SK-N-SH (cell line): ENCODE data around the gene BABAM2. TPM values are rescaled to one million over a fixed set of nuclear protein-coding genes. Genes with fewer than 3 reads are reported as not detected.

Experiments
- CTCF ChIA-PET: fragments of 300-600, 350-600 bp; formaldehyde crosslinking; extraction: SDS; loops from one replicate; lab custom pipeline; 2021; lab: Yijun Ruan, JAX
- POLR2A ChIA-PET: fragments of 350-600 bp; sonication (Branson Sonifier 250); formaldehyde crosslinking; extraction: SDS; loops from one replicate; lab custom pipeline; 2020; ENCODE audit warnings: antibody characterized with exemption, inconsistent platforms; lab: Yijun Ruan, JAX
- DNase-seq: peaks from one replicate; pipeline ENCODE4 v3.0.0; 2012
- H2AFZ ChIP-seq: fragments of 200-600 bp; sonication (generic); 2 replicates; pipeline ENCODE4 v1.8.1; 2016; ENCODE audit warnings: antibody characterized with exemption, mild to moderate bottlenecking, low read depth
- H3F3A ChIP-seq: fragments of 200-600 bp; sonication (generic); replicated peaks from 2 replicates; pipeline ENCODE3; 2016; ENCODE audit warnings: antibody characterized with exemption, mild to moderate bottlenecking; ENCODE audit not compliant: insufficient read depth
- H3K27ac ChIP-seq, 2 experiments: fragments of 200-500 bp in 1 of 2; fragments of 200-600 bp in 1 of 2; sonication (Bioruptor generic) in 1 of 2; sonication (generic), shearing (Covaris generic) in 1 of 2; 2 replicates each; pipeline versions ENCODE4 v1.5.1 to v1.6.1; 2014 to 2016; ENCODE audit warnings: low read depth in 2 of 2, inconsistent platforms in 1 of 2, low read length in 1 of 2, mild to moderate bottlenecking in 1 of 2, mixed read lengths in 1 of 2
- H3K27me3 ChIP-seq: fragments of 200-600 bp; sonication (generic), shearing (Covaris generic); 2 replicates; pipeline ENCODE4 v1.6.1; 2016; ENCODE audit warnings: mixed run types; ENCODE audit not compliant: insufficient read depth
- H3K36me3 ChIP-seq, 2 experiments: fragments of 200-500 bp in 1 of 2; fragments of 200-600 bp in 1 of 2; sonication (Bioruptor generic) in 1 of 2; sonication (generic) in 1 of 2; replicated peaks in 1 of 2; 2 replicates each; pipeline versions ENCODE3 to v1.5.1; 2014 to 2016; ENCODE audit warnings: low read length in 1 of 2, mild to moderate bottlenecking in 1 of 2; ENCODE audit not compliant: insufficient read depth in 2 of 2, control insufficient read depth in 1 of 2
- H3K4me1 ChIP-seq, 2 experiments: fragments of 200-500 bp in 1 of 2; fragments of 200-600 bp in 1 of 2; sonication (Bioruptor generic) in 1 of 2; sonication (generic), shearing (Covaris generic) in 1 of 2; 2 replicates each; pipeline versions ENCODE4 v1.5.1 to v1.6.1; 2014 to 2016; ENCODE audit warnings: low read depth in 1 of 2, low read length in 1 of 2, mixed run types in 1 of 2; ENCODE audit not compliant: insufficient read depth in 2 of 2, control insufficient read depth in 1 of 2
- H3K4me2 ChIP-seq: fragments of 200-600 bp; sonication (generic), shearing (Covaris generic); 2 replicates; pipeline ENCODE4 v1.6.1; 2017; ENCODE audit warnings: mixed run types
- H3K4me3 ChIP-seq, 2 experiments: fragments of 200-500 bp in 1 of 2; fragments of 200-600 bp in 1 of 2; sonication (Bioruptor generic) in 1 of 2; sonication (generic), shearing (Covaris generic) in 1 of 2; 2 replicates each; pipeline versions ENCODE4 v1.5.1 to v1.8.1; 2014 to 2016; ENCODE audit warnings: low read depth in 2 of 2, inconsistent platforms in 1 of 2, low read length in 1 of 2, mild to moderate bottlenecking in 1 of 2, mixed read lengths in 1 of 2, moderate library complexity in 1 of 2
- H3K79me2 ChIP-seq: fragments of 200-600 bp; sonication (generic); 2 replicates; pipeline ENCODE4 v1.8.1; 2017; ENCODE audit warnings: mild to moderate bottlenecking; ENCODE audit not compliant: insufficient read depth
- H3K9ac ChIP-seq: fragments of 200-600 bp; sonication (generic); 2 replicates; pipeline ENCODE4 v1.6.1; 2017; ENCODE audit warnings: mixed run types
- H3K9me2 ChIP-seq: fragments of 200-600 bp; sonication (generic); 2 replicates; pipeline ENCODE4 v1.6.1; 2017; ENCODE audit warnings: mixed run types
- H3K9me3 ChIP-seq: fragments of 200-600 bp; sonication (generic); 2 replicates; pipeline ENCODE4 v1.6.1; 2017; ENCODE audit warnings: mixed run types, mild to moderate bottlenecking, moderate library complexity
- H4K20me1 ChIP-seq: fragments of 200-600 bp; sonication (generic); 2 replicates; pipeline ENCODE4 v1.6.1; 2017; ENCODE audit warnings: mild to moderate bottlenecking, mixed run types; ENCODE audit not compliant: insufficient read depth
- CHD2 ChIP-seq: fragments of 150-350 bp; IDR thresholded peaks from 2 replicates; pipeline ENCODE4 v1.6.1; 2018; ENCODE audit warnings: low read length; ENCODE audit not compliant: partially characterized antibody
- ELF1 ChIP-seq: IDR thresholded peaks from 2 replicates; pipeline ENCODE4 v1.4.0; 2012
- EP300 ChIP-seq, 2 experiments: IDR thresholded peaks; 2 replicates each; pipeline versions ENCODE4 v1.4.0 to v1.6.1; 2012; ENCODE audit warnings: borderline replicate concordance in 1 of 2, low read depth in 1 of 2, low read length in 1 of 2
- FOSL2 ChIP-seq: IDR thresholded peaks from 2 replicates; pipeline ENCODE4 v1.4.0; 2012; ENCODE audit warnings: low read depth, mild to moderate bottlenecking, moderate library complexity, borderline replicate concordance
- FOXM1 ChIP-seq: IDR thresholded peaks from 2 replicates; pipeline ENCODE4 v1.4.0; 2012; ENCODE audit warnings: low read depth, mild to moderate bottlenecking
- GABPA ChIP-seq: IDR thresholded peaks from 2 replicates; pipeline ENCODE4 v1.4.0; 2012; ENCODE audit warnings: low read depth, mild to moderate bottlenecking
- GATA2 ChIP-seq: sonication (generic); formaldehyde crosslinking; IDR thresholded peaks from 2 replicates; pipeline ENCODE4 v1.5.0; 2020; ENCODE audit warnings: mild to moderate bottlenecking, missing genetic modification reagents
- JUND ChIP-seq: IDR thresholded peaks from 2 replicates; pipeline ENCODE4 v1.4.0; 2012
- MEF2A ChIP-seq: IDR thresholded peaks from 2 replicates; pipeline ENCODE4 v1.4.0; 2012; ENCODE audit warnings: low read depth, borderline replicate concordance
- MXI1 ChIP-seq: IDR thresholded peaks from 2 replicates; pipeline ENCODE4 v1.6.1; 2012; ENCODE audit warnings: mild to moderate bottlenecking, low read depth, low read length, improper control_type of control experiment
- RCOR1 ChIP-seq: fragments of 150-350 bp; IDR thresholded peaks from 2 replicates; pipeline ENCODE4 v1.6.1; 2017; ENCODE audit warnings: antibody characterized with exemption, low read length
- RXRA ChIP-seq: IDR thresholded peaks from 2 replicates; pipeline ENCODE4 v1.4.0; 2012; ENCODE audit warnings: low read depth, mild to moderate bottlenecking, borderline replicate concordance
- SIN3A ChIP-seq: IDR thresholded peaks from 2 replicates; pipeline ENCODE4 v1.6.1; 2012; ENCODE audit warnings: low read depth, mild to moderate bottlenecking, low read length, moderate library complexity, borderline replicate concordance
- SMC3 ChIP-seq: IDR thresholded peaks from 2 replicates; pipeline ENCODE4 v1.6.1; 2012; ENCODE audit warnings: low read depth, low read length, improper control_type of control experiment
- TEAD4 ChIP-seq: IDR thresholded peaks from 2 replicates; pipeline ENCODE4 v1.4.0; 2012; ENCODE audit warnings: mild to moderate bottlenecking, borderline replicate concordance; ENCODE audit not compliant: insufficient read depth
- USF2 ChIP-seq: fragments of 150-350 bp; IDR thresholded peaks from 2 replicates; pipeline ENCODE4 v1.6.1; 2017; ENCODE audit warnings: antibody characterized with exemption, low read length, low read depth, borderline replicate concordance
- YY1 ChIP-seq: IDR thresholded peaks from 2 replicates; pipeline ENCODE4 v1.4.0; 2012; ENCODE audit warnings: low read depth, mild to moderate bottlenecking
- WGBS: methylation state at CpG from one replicate; pipeline ENCODE4 v1.1.6; 2017; ENCODE audit warnings: low lambda C conversion rate; 5-methylcytosine and 5-hydroxymethylcytosine counted together
- polyA plus RNA-seq, 3 experiments: library from polyadenylated mRNA; depleted of rRNA; stranded (reverse); fragments of >200 nt; gene quantifications; 2 replicates each; pipeline ENCODE4 v1.2.3, GENCODE V29; 2012
- TF ChIP-seq, protein P1 (sequence below): IDR thresholded peaks from 2 replicates; pipeline ENCODE4 v1.6.1; 2012; ENCODE audit warnings: mild to moderate bottlenecking, low read depth, low read length, moderate library complexity

BABAM2 gene
- polyA plus RNA-seq, 1 of the 3 experiments (the other 2 are of a cell fraction), result 34.0 TPM

- H3K9ac ChIP-seq, result no peak overlapping the region
- peaks cover 0 to 41% of the 10 kb centered on the region in 2 experiments; a peak in 2 of 4 replicates for H3K4me1 ChIP-seq
- H4K20me1 ChIP-seq, result no peaks in the 10 kb centered on the region
- no peaks in the 10 kb centered on the region for H3K27me3 ChIP-seq
- POLR2A ChIA-PET, result interaction anchor here (0.8 to 1.5 kb wide), 4 partner anchors 14 to 64 kb away, joined by 3 to 5 read pairs (median 3); no protein-coding TSS in a partner anchor
- DNase-seq, result no peak
- WGBS, result 89% methylated on average over 6 of the region's 6 CpGs
- no peak overlapping the region for H2AFZ ChIP-seq
- H3K27ac ChIP-seq, result peak overlapping the region in 1 of 2 experiments; percentile 91; a peak in 2 of 4 replicates
- no peaks in the 10 kb centered on the region for H3F3A ChIP-seq
- H3K36me3 ChIP-seq, result no peaks in the 10 kb centered on the region
- CTCF ChIA-PET, result interaction anchor here (1.0 to 3.1 kb wide), 7 partner anchors 8 to 643 kb away, joined by 3 to 9 read pairs (median 6); no protein-coding TSS in a partner anchor
- H3K9me2 ChIP-seq, result no peaks in the 10 kb centered on the region
- H3K79me2 ChIP-seq, result no peaks in the 10 kb centered on the region
- TF ChIP-seq JUND (no peak), MXI1 (no peak), SIN3A (no peak), GABPA (no peak), FOXM1 (no peak), TEAD4 (no peak), EP300 (IDR thresholded peaks at IDR 0.05; ENCODE audit: borderline replicate concordance in 1 of 2, low read depth in 1 of 2, low read length in 1 of 2) (no peak), RCOR1 (no peak), RXRA (no peak), CHD2 (no peak), FOSL2 (no peak)
- TF ChIP-seq, protein P1, sequence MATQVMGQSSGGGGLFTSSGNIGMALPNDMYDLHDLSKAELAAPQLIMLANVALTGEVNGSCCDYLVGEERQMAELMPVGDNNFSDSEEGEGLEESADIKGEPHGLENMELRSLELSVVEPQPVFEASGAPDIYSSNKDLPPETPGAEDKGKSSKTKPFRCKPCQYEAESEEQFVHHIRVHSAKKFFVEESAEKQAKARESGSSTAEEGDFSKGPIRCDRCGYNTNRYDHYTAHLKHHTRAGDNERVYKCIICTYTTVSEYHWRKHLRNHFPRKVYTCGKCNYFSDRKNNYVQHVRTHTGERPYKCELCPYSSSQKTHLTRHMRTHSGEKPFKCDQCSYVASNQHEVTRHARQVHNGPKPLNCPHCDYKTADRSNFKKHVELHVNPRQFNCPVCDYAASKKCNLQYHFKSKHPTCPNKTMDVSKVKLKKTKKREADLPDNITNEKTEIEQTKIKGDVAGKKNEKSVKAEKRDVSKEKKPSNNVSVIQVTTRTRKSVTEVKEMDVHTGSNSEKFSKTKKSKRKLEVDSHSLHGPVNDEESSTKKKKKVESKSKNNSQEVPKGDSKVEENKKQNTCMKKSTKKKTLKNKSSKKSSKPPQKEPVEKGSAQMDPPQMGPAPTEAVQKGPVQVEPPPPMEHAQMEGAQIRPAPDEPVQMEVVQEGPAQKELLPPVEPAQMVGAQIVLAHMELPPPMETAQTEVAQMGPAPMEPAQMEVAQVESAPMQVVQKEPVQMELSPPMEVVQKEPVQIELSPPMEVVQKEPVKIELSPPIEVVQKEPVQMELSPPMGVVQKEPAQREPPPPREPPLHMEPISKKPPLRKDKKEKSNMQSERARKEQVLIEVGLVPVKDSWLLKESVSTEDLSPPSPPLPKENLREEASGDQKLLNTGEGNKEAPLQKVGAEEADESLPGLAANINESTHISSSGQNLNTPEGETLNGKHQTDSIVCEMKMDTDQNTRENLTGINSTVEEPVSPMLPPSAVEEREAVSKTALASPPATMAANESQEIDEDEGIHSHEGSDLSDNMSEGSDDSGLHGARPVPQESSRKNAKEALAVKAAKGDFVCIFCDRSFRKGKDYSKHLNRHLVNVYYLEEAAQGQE, result no peak
- TF ChIP-seq, all 33 proteins: peak for 0
- H3K4me2 ChIP-seq, result no peak overlapping the region
- no peaks in the 10 kb centered on the region for H3K9me3 ChIP-seq
- no peak overlapping the region for H3K4me3 ChIP-seq
These were observed 436.5 kb downstream of the BABAM2 start for GRCh38 chr2:28326881-28327505.

DNA sequence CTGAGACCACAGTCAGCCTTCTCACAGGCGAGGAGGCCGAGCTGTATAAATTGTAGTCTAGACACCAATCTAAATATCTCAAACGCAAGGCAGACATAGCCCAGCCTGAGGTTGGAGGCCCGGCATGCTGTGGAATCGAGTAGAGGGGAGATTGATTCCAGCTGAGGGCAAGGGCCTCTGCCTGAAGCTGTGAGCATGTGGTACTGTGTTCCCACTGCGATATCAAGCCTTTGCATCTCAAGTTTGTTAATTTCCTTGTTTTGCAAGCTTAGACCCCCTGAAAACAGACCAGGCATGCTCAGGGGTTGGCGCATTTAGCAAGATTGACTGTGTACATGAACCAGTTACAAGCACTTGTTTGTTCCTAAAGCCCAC lies 437.0 kb downstream of the BABAM2 start:
- H2AFZ ChIP-seq, result no peak overlapping the region
- H3K4me2 ChIP-seq, result no peak overlapping the region
- H3K4me3 ChIP-seq, result no peak overlapping the region
- H3K9me2 ChIP-seq, result no peaks in the 10 kb centered on the region
- no peaks in the 10 kb centered on the region for H3F3A ChIP-seq
- ChIA-PET POLR2A (interaction anchor here (0.8 to 1.5 kb wide), 6 partner anchors 13 to 125 kb away, joined by 3 to 5 read pairs (median 3); no protein-coding TSS in a partner anchor), CTCF (interaction anchor here (1.2 to 3.1 kb wide), 6 partner anchors 7 to 644 kb away, joined by 4 to 9 read pairs (median 6); no protein-coding TSS in a partner anchor)
- peak; percentile 77 for DNase-seq
- H3K9me3 ChIP-seq, result no peaks in the 10 kb centered on the region
- H4K20me1 ChIP-seq, result no peaks in the 10 kb centered on the region
- no peaks in the 10 kb centered on the region for H3K36me3 ChIP-seq
- WGBS, result 90% methylated on average over 7 of the region's 7 CpGs
- H3K4me1 ChIP-seq, result peaks cover 0 to 38% of the 10 kb centered on the region in 2 experiments; a peak in 2 of 4 replicates
- no peak overlapping the region for H3K9ac ChIP-seq
- TF ChIP-seq, protein P1, result no peak
- TF ChIP-seq MEF2A (no peak), USF2 (no peak), EP300 (IDR thresholded peaks at IDR 0.05; ENCODE audit: borderline replicate concordance in 1 of 2, low read depth in 1 of 2, low read length in 1 of 2) (peak in 1 of 2 experiments; percentile 49; a peak in 1 of 4 replicates), ELF1 (no peak), FOXM1 (no peak), GATA2 (CRISPR knock-in tag) (peak; percentile 78), SMC3 (no peak), YY1 (no peak)
- TF ChIP-seq, all 33 proteins: peak for 2
- H3K27me3 ChIP-seq, result no peaks in the 10 kb centered on the region
- H3K27ac ChIP-seq, result peak overlapping the region in 1 of 2 experiments; percentile 91; a peak in 2 of 4 replicates
- no peaks in the 10 kb centered on the region for H3K79me2 ChIP-seq
